HG02870 (cell line): ENCODE measurements around the gene SCAF11.

Experiments used
- ATAC-seq: cut with Tn5 transposase; IDR thresholded peaks from one replicate; pipeline ENCODE4 v1.9.1; 2021; ENCODE audit warnings: mild to moderate bottlenecking, moderate library complexity; ENCODE audit not compliant: unreplicated experiment

SCAF11 gene

GRCh38 chr12:45986641-45987339 is 3.6 kb downstream of the SCAF11 start:
- no peak for ATAC-seq

DNA sequence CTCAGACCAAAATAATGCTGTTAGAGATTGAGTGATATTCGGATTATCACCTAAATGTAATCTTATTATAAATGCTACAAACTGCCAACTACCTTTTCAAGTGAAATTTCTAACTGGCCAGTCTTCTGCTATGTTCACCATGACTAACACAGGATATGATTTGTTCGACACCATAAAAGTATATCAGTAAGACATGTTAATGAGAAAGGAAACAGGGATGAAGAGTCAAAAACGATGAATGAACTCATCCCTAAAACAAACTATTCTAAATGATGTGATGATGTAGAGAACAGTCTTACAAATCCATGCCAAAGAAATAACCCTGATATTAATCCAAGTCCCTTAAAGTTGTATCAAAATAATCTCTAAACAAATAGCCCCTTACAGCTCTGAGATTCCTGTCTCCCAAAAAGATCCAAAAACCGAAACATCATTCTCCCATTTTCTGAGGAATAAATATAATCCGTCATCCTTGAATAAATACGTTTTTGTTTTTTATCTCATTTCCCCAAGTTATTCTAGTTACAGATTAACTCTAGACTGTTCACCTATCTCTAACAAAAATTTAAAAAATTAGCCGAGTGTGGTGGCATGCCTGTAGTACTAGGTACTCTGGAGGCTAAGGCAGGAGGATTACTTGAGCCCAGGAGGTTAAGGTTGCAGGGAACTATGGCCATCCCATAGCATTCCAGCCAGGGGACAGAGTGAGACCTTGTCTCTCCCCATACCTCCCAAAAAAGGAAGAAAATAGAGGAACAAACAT is 9.1 kb downstream of the SCAF11 start:
- ATAC-seq: no peak

DNA sequence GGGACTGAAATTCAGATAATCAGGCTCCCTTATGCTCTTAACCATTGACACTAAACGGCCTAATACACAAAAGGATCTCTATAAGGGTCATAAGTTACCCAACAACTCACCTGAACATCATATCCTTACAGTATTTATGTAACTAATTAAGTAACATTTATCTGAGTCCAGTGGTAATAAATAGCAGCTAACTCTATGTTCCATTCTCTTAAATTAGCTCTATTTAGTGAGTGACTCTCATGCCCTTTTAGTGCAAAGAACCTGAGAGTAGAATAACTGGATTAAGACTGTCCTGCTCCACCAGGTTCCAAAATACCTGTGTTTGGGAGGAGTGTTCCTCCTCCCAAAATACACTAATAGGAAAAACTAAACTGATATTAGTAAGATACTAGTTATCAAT is 9.8 kb downstream of the SCAF11 start:
- ATAC-seq: no peak

DNA sequence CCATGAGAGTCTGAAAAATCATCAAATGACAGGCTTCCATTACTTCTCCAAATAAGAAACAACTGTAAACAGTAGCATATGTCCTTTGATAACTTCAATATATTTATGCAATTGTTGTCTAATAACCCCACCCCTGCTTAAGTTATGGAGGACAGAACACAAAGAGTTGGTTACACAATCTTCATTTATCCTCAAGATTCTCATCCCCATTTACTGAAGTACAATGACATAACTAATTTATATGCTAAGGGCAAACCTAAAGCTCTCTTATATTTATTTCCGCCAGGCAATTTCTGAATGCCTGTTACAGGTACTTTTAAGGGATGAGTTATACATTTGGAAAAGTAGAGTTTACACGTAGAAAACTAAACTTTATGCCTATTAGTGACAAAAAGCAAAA is 12.3 kb downstream of the SCAF11 start:
- ATAC-seq: no peak

DNA sequence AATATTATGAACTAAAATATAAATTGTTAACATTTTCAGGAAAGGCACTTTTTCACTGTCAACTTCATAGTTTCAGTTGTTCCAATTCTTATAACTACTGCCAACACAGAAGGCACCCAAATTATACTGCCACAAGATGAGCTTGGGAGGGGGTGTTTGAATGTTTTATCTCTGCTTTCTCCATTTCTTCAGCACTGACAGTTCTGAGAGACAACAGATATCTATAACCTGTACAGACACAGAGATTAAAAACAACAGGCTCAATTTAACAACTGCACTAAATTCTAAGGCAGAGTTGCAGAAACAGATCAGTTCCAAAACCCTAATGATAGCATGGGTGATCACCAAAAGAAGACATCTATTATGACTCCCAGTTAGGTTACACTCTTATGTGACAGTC is 12.8 kb downstream of the SCAF11 start:
- no peak for ATAC-seq

- no peak for ATAC-seq
These were observed 14.9 kb downstream of the SCAF11 start for GRCh38 chr12:45975506-45975905.

- no peak for ATAC-seq
These were observed 15.5 kb downstream of the SCAF11 start for GRCh38 chr12:45974883-45975282.

DNA sequence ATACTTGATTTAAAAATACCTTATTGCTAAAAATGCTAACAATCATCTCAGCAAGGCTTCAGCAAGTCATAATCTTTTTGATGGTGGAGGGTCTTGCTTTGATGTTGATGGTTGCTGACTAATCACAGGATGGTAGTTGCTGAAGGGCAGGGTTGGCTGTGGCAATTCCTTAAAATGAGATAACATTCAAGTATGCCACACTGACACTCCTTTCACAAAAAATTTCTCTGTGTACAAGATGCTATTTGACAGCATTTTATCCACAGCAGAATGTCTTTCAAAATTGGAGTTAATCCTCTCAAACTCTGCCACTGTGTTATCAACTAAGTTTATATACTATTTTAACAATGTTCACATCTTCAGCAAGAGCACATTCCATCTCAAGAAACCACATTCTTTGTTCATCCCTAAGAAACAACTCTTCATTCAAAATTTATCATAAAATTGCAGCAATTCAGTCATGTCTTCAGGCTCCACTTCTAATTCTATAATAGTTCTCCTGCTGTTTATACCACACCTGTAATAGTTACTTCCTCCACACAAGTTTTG is 16.1 kb downstream of the SCAF11 start:
- ATAC-seq: no peak

DNA sequence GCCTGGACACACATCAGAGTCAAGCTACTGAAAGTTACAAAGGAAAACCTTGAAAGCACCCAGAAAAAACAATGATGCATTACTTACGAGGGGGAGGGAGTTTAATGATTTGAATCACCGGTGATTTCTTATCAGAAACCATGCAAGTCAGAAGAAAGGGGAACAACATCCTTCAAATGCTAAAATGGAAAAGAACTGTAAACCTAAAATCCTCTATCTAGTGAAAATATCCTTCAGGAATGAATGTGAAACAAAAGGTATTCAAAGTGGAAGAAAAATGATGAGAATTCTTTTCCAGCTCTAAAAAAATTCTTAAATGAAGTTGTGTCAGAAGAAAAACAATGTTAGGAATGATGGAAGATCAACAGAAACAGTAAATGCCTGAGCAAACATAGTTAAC is 16.8 kb downstream of the SCAF11 start:
- no peak for ATAC-seq

DNA sequence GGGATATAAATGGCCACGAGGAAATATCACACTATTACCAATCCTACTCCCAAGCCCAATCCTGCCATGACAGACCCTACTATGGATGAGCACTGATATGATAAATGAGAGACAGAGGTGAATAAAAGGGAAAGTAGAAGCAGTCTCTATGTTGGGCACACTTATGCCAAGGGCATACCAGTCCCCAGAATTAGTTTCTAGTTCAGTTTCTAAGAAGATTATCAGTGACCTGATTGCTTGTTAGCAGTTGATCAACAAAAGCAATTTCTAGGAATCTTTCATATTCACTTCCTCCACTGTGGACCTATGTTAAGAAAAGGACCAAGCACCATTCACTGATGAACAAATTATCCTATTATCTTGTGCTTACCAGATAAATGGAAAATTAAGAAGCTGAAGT is 20.0 kb downstream of the SCAF11 start:
- no peak for ATAC-seq

DNA sequence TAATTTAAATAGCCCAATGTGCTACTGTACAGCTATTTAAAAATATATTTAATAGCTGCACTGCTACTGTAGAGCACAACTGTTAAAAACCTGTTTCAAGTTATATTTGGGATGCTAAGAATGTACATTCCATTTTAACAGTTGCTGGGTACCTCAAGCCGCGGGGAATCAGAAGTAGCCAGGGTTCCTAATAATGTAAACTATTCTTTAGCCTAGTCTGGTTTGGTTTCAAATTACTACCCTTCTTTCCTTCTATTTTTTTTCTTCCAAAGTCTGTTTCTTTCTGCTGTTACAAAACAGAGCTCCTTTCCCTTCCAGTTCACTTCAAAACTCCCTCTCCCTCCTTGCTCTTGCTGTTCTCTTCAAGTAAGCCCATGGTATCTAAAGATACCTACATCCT is 21.3 kb downstream of the SCAF11 start:
- no peak for ATAC-seq

- no peak for ATAC-seq
These were observed 23.9 kb downstream of the SCAF11 start for GRCh38 chr12:45966486-45966885.

- ATAC-seq: no peak
These were observed 27.6 kb downstream of the SCAF11 start for GRCh38 chr12:45962553-45963325.

DNA sequence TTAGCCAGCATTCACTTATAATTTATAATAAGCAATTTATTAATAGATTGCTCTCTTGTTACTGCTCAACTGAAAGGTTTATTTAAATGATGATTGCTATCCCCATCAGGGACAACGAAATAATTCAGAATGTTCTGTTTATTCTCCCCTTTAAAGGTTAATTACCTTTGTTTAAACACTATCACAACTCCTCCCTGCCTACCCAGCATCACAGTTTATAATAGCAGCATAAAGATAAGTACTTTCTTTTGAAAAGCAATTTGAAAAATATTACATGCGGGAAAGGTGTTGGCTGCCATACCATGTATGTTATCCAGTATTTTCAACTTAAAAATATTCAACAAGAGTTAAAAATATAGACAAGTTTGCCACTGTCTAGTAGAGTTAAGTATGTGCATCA is 30.6 kb downstream of the SCAF11 start:
- no peak for ATAC-seq

DNA sequence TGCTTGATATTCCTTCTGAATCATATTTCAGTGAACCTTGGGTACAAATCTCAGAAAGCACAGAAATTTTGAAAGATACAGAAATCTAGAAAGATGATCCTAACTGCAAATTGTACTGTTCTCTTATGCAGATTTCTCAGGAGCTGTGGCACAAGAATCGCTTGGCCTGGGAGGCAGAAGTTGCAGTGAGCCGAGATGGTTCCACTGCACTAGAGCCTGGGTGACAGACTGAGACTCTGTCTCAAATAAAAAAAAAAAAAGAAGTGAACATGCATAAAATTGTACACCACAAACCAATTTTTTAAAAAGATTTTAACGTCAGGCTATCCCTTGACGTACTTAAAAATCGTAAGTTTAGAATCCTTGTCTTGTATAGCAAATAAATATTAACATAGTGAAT is 31.3 kb downstream of the SCAF11 start:
- no peak for ATAC-seq

DNA sequence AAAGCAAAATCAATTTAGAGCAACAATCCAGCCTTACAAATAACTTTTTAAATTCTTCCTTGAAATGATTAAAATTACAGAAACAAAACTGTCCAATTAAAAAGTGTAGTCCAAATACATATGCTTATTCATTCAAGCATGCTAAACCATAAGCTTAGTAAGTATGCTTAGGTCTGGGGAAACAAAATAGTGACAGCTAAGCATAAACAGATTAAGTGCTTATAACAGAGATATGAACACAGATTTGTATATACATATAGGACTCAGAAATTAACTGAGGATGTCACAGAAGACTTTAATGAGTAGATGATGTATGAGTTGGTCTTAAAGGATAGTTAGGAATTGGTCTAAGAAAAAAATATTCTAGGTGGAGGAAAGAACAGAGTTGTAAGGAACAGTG is 41.8 kb downstream of the SCAF11 start:
- ATAC-seq: no peak

GRCh38 chr12:45946435-45946834 is 43.9 kb downstream of the SCAF11 start:
- ATAC-seq: no peak

GRCh38 chr12:45944771-45945170 is 45.6 kb downstream of the SCAF11 start:
- ATAC-seq: no peak

DNA sequence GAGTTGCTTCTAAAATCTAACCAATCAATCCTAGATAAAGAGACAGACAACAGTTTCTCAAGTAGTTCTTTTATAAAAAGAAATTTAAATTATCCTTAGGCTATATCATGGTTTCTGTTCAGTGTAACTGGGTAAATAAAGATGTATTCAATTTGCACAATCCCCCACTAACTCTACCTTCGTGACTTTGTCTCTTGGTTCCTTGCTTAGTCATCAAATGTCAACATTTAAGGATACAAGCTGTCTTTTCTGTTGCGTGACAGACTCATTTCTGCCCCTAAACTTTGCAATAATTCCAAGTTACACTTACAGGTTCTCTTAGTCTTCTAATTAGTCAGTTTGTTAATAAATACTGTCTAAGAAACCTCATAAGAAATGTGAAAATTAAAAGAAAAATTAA is 50.6 kb downstream of the SCAF11 start:
- no peak for ATAC-seq

DNA sequence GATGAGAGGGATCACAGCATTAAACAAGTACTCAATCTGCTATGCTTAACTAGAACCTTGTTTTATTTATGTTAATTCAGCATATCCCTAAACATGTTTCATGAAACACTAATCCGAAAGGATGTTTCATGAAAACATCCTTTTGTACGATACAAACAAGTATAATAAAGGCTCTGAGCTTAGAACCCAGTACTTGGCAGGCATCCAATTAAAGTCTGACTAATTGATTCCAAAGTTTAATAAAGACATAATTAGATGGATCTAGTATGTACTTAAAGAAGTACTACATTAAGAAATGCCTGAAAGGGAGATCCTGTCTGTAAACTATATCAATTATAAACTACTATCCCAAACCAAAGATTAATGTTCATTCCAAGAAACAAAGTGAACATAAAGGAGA is 51.8 kb downstream of the SCAF11 start:
- ATAC-seq: no peak

GRCh38 chr12:45934956-45935355 is 55.4 kb downstream of the SCAF11 start:
- ATAC-seq: no peak

DNA sequence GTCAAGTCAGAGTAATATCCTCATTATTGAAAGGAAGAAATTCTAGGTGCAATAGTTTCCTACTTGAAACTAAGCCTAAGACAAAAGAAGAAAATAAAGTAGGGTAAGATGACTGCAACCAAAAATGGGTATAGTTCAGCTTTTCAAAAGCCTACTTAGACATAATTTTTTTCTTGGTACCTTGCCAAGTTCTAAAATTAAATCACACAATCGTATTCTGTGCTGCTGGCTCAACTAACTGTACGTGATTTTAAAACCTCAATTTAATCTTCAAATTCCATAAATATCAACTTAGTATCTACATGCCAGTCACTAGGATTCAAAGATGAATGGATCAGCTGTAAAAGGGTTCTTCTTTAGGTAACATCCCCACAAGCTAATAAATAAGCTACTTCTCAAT is 56.9 kb downstream of the SCAF11 start:
- ATAC-seq: no peak
